Tongue (tissue), 3 donors: ENCODE data around the gene KIF21B. TPM values are rescaled to one million over a fixed set of nuclear protein-coding genes. Genes with fewer than 3 reads are reported as not detected.
A peak's percentile ranks its signal among the peaks of the same experiment; 100 is the strongest.
"Not testable (repeated sequence)": the region's sequence is repeated elsewhere in the genome, so short reads cannot be mapped to it uniquely, and the experiment has no call there.

Experiments used
- DNase-seq: peaks from one replicate; pipeline ENCODE4 v3.0.0-alpha.2; 2015
- small RNA-seq: library from RNA; depleted of rRNA; stranded (forward); fragments of <200 nt; gene quantifications from one replicate; pipeline ENCODE3, GENCODE V24; 2014; ENCODE audit warnings: low replicate concordance
- total RNA-seq: library from RNA; depleted of rRNA; stranded (reverse); fragments of >200 nt; gene quantifications from one replicate; pipeline ENCODE4 v1.2.3, GENCODE V29; 2014

Gene KIF21B
- total RNA-seq, 1 donor from 2014 or later: 1.3 TPM

DNA sequence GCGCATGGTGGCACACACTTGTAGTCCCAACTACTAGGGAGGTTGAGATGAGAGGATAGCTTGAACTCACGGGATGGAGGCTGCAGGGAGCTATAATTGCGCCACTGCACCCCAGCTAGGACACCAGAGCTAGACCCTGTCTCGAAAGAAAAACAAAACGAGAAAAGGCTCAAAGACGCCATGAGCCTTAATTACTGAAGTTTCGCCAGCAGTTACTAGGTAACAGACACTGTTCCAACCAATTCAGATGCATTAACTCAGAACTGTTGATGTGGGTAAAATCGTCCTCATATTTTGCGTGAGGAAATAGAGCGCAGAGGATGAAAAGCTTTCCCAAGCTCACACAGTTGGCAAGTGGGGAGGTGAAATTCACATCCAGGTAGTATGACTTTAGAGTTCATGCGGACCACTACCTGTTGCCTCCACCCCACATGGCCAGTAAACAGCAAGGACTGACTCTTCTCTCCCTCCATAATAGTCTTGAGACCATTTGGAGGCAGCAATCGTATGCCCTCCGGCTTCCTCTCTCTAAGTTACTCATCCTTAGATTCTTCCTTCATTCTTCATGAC, 88.8 kb downstream of the KIF21B start:
- no peak for DNase-seq

DNA sequence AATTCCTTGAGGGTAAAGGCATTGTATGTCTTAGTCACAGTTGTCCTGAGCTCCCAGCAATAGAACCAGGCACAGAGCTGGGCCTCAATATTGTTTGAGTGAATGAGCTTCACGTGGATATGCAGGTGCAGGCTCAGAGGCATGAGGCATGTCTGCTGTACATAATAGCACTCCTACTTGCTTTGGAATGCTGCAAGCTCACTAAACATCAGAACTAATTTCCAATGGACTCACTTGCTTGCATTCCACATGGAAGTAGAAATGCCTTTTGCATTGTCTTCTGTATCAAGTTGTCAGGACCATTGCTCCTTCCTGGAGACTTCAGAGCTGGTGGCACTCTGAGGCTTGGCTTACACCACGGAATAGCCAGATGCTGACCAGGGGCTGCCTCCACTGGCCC, 91.7 kb downstream of the KIF21B start:
- DNase-seq: no peak

GRCh38 chr1:200930285-200930684, 93.2 kb downstream of the KIF21B start:
- DNase-seq: not testable (repeated sequence)

GRCh38 chr1:200929530-200930278, 93.8 kb downstream of the KIF21B start:
- DNase-seq: peak; percentile 45

DNA sequence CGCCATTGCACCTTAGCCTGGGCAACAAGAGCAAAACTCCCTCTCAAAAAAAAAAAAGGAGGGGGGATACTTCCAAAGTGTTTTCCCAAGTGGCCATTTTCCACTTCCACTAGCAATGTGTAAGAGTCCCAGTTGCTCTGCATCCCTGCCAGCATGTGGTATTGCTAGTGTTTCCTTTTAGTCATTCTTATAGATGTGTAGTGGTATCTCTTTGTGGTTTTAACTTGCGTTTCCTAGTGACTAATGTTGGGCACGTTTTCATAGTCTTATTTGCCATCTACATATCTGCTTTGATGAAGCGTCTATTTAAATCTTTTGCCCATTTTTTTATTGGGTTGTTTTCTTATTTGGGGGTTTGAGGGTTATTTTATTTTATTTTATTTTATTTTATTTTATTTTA, 97.7 kb downstream of the KIF21B start:
- no peak for DNase-seq

- no peak for DNase-seq
Measured at GRCh38 chr1:200923601-200924000, 99.9 kb downstream of the KIF21B start.

DNA sequence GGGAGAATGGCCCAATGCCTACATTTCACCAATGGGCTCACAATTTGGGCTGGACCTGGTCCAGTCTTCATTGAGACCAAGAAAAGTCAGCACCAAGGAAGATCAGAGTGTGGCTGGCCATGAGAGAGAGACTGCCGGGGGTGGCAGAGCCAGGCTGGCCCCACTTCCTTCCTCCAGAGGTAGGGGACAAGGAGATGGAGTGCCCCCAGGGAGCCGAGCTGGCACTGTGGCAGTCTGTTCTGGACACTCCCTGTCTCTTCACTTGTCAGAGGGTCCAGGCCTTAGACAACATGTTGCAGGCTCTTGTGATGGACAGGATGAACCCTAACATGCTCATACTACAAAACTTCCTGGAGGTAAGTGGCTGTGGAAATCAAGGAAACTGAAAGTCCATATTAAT, 101.1 kb downstream of the KIF21B start:
- DNase-seq: no peak

DNA sequence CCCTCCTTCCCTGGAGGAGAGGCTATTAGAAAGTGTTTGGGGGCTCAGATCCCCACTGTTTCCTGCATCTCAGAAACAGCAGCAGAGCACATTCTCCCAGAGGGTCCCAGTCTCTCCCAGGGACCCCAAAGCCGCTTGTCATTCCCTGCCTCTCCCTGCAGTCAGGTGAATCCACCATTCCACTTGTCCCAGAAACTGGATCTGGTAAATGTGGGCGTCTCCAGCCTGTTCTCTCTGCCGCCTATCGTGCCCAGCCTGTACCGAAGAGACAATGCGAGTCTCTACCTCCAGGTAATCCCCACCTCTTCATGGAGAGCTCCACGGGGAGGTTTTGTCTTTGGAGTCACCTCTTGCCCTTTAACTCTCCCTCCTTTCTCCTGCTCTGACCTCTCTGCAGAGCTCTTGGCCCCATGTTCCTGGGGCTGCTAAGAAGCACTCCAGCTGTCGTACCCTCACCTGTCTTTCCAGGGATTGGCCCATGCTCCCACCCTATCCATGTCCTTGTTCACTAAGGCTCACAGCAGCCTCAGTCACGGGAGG, 101.9 kb downstream of the KIF21B start:
- DNase-seq: no peak

Small RNAs within 50 kb of the gene (small RNA-seq; reads per million reads assigned to genes)
- gene RNU6-704P: not detected

Other genes starting within 250 kb of the KIF21B start
- not detected for gene GPR25, start 150.7 kb downstream of the KIF21B start, total RNA-seq
- gene INAVA, start 128.8 kb downstream of the KIF21B start, total RNA-seq: 11.7 TPM
- gene CACNA1S, start 88.7 kb upstream of the KIF21B start, total RNA-seq: 74.9 TPM
- not detected for gene ASCL5, start 103.5 kb upstream of the KIF21B start, total RNA-seq
- 67.7 TPM for gene TMEM9, start 130.8 kb upstream of the KIF21B start, total RNA-seq
- gene IGFN1, start 167.1 kb upstream of the KIF21B start, total RNA-seq: 0.21 TPM